GM12878 (cell line): ENCODE data around the gene SEMA3B. TPM values are rescaled to one million over a fixed set of nuclear protein-coding genes. Genes with fewer than 3 reads are reported as not detected.

ENCODE experiments used
- BCL3 ChIP-seq: IDR thresholded peaks from 2 replicates; pipeline ENCODE4 v1.6.1; 2011; ENCODE audit warnings: borderline replicate concordance, low read depth, mild to moderate bottlenecking, moderate library complexity, low read length; ENCODE audit not compliant: insufficient read depth, poor library complexity, severe bottlenecking
- CREB1 ChIP-seq: IDR thresholded peaks from 2 replicates; pipeline ENCODE4 v1.6.1; 2012; ENCODE audit warnings: low read depth, mild to moderate bottlenecking, inconsistent platforms
- CREM ChIP-seq: IDR thresholded peaks from 2 replicates; pipeline ENCODE4 v1.6.1; 2014; ENCODE audit warnings: antibody characterized with exemption, low read depth
- E2F4 ChIP-seq: IDR thresholded peaks from 2 replicates; pipeline ENCODE4 v1.6.1; 2012; ENCODE audit warnings: low read depth, low read length, improper control_type of control experiment
- EED ChIP-seq: sonication (generic); IDR thresholded peaks from 2 replicates; pipeline ENCODE4 v1.6.1; 2016; ENCODE audit warnings: antibody characterized with exemption, low read depth
- EGR1 ChIP-seq, 2 experiments: IDR thresholded peaks; 1 replicate in 1 of 2; 2 replicates in 1 of 2; pipeline ENCODE4 v1.6.1; 2011 to 2012; ENCODE audit warnings: low read depth in 2 of 2, low read length in 2 of 2, borderline replicate concordance in 1 of 2, mild to moderate bottlenecking in 1 of 2, moderate library complexity in 1 of 2
- LARP7 ChIP-seq: fragments of 450-650 bp; IDR thresholded peaks from 2 replicates; pipeline ENCODE4 v1.6.1; 2017; ENCODE audit warnings: mild to moderate bottlenecking
- MTA3 ChIP-seq: IDR thresholded peaks from 2 replicates; pipeline ENCODE4 v1.6.1; 2012; ENCODE audit warnings: low read length, inconsistent platforms, borderline replicate concordance
- MYC ChIP-seq: IDR thresholded peaks from 2 replicates; pipeline ENCODE4 v1.6.1; 2011; ENCODE audit warnings: mild to moderate bottlenecking, low read length, moderate library complexity, inconsistent platforms; ENCODE audit not compliant: insufficient read depth, insufficient replicate concordance, insufficient read length, severe bottlenecking
- NBN ChIP-seq: fragments of 450-650 bp; IDR thresholded peaks from 2 replicates; pipeline ENCODE4 v1.6.1; 2016
- NR2F1 ChIP-seq: fragments of 450-650 bp; conservative IDR thresholded peaks from 2 replicates; pipeline ENCODE4 v1.6.1; 2017; ENCODE audit warnings: mild to moderate bottlenecking
- POLR2AphosphoS5 ChIP-seq: IDR thresholded peaks from 2 replicates; pipeline ENCODE4 v1.6.1; 2011; ENCODE audit warnings: mild to moderate bottlenecking, low read length, inconsistent platforms
- RCOR1 ChIP-seq: conservative IDR thresholded peaks from 2 replicates; pipeline ENCODE4 v1.6.1; 2012; ENCODE audit warnings: low read depth, low read length, improper control_type of control experiment
- SMC3 ChIP-seq: IDR thresholded peaks from 2 replicates; pipeline ENCODE4 v1.6.1; 2011; ENCODE audit warnings: low read length, improper control_type of control experiment, borderline replicate concordance
- SUPT20H ChIP-seq: IDR thresholded peaks from 2 replicates; pipeline ENCODE4 v1.6.1; 2011; ENCODE audit warnings: low read depth, mild to moderate bottlenecking, low read length, moderate library complexity, borderline replicate concordance; ENCODE audit not compliant: control insufficient read depth
- USF2 ChIP-seq: IDR thresholded peaks from 2 replicates; pipeline ENCODE4 v1.6.1; 2011; ENCODE audit warnings: low read depth, low read length, improper control_type of control experiment, borderline replicate concordance
- ZNF274 ChIP-seq: IDR thresholded peaks from one replicate; pipeline ENCODE4 v1.8.0; 2011; ENCODE audit not compliant: insufficient read length, insufficient read depth
- polyA plus RNA-seq, 11 experiments: library from polyadenylated mRNA; depleted of rRNA in 4 of 11; unstranded in 6 of 11; stranded (reverse) in 5 of 11; fragments of >200 nt; fragmentation: Nextera tagmentation in 4 of 11; fragmentation: Illumina TruSeq in 1 of 11; extraction: Ambion mirVana in 4 of 11; extraction: Trizol in 1 of 11; gene quantifications; 1 replicate in 1 of 11; 2 replicates in 10 of 11; pipeline versions ENCODE4 v1.2.1 to v1.2.3, GENCODE V29; 2011 to 2016; ENCODE audit warnings: inconsistent platforms in 2 of 11, missing spikeins in 2 of 11, low read depth in 1 of 11
- total RNA-seq, 4 experiments: library from RNA; depleted of rRNA in 3 of 4; stranded (reverse); fragments of >200 nt in 3 of 4; fragmentation: Illumina TruSeq in 1 of 4; extraction: Trizol in 1 of 4; gene quantifications; 2 replicates each; pipeline versions ENCODE4 v1.2.1 to v1.2.3, GENCODE V29; 2013 to 2021

Gene SEMA3B
- total and polyA plus RNA-seq, 10 of the 15 experiments (the other 5 are each of a cell fraction or from before 2014, with no cell fraction given): 0.06 to 0.59 (median 0.14) TPM; not detected in 2

GRCh38 chr3:50320853-50321335 lies 51.9 kb downstream of the SEMA3B start (continued):
- TF ChIP-seq SMC3 (no peak), MYC (no peak), POLR2AphosphoS5 (0 out of 2 replicates have a peak, but pooled peaks have one; percentile 18), NBN (no peak), EGR1 (IDR thresholded peaks at IDR 0.05; ENCODE audit: borderline replicate concordance in 1 of 2, low read depth in 2 of 2, low read length in 2 of 2) (peak in 1 of 2 experiments; percentile 85; a peak in 2 of 3 replicates), RCOR1 (no peak), USF2 (peak; percentile 10), LARP7 (no peak), MTA3 (no peak), NR2F1 (0 out of 2 replicates have a peak, but pooled peaks have one; percentile 80), SUPT20H (no peak), ZNF274 (no peak), BCL3 (no peak), EED (no peak), CREB1 (0 out of 2 replicates have a peak, but pooled peaks have one; percentile 3), E2F4 (no peak), CREM (no peak)
